SU-DHL-6 (cell line): ENCODE data around the gene SGCG.

Source experiments
- H2AFZ ChIP-seq: fragments of 200-600 bp; sonication (generic); 2 replicates; pipeline ENCODE4 v1.6.1; 2014; ENCODE audit warnings: low read depth, mild to moderate bottlenecking, moderate library complexity, mixed read lengths, antibody characterized with exemption, low read length; ENCODE audit not compliant: severe bottlenecking
- H3F3A ChIP-seq: fragments of 200-600 bp; shearing (Covaris generic); 2 replicates; pipeline ENCODE4 v1.6.0; 2016; ENCODE audit warnings: antibody characterized with exemption, mild to moderate bottlenecking; ENCODE audit not compliant: insufficient read depth
- H3K27ac ChIP-seq: fragments of 200-600 bp; sonication (generic); 2 replicates; pipeline ENCODE4 v1.5.1; 2016; ENCODE audit warnings: low read depth, mild to moderate bottlenecking, low read length, moderate library complexity, mixed read lengths
- H3K27me3 ChIP-seq: fragments of 200-600 bp; sonication (generic), shearing (Covaris generic); 2 replicates; pipeline ENCODE4 v1.6.0; 2014; ENCODE audit warnings: mild to moderate bottlenecking, low read length
- H3K36me3 ChIP-seq: fragments of 200-600 bp; sonication (generic); 2 replicates; pipeline ENCODE4 v1.6.1; 2014; ENCODE audit warnings: mild to moderate bottlenecking, low read length, mixed read lengths
- H3K4me2 ChIP-seq: fragments of 300-600, 200-600 bp; shearing (Covaris generic), sonication (generic); 2 replicates; pipeline ENCODE4 v1.6.0; 2014; ENCODE audit warnings: low read length, low read depth, mild to moderate bottlenecking; ENCODE audit not compliant: poor library complexity, severe bottlenecking
- H3K4me3 ChIP-seq: fragments of 200-600 bp; sonication (generic); 2 replicates; pipeline ENCODE4 v1.5.1; 2014; ENCODE audit warnings: antibody characterized with exemption, low read length, mild to moderate bottlenecking, mixed read lengths; ENCODE audit not compliant: insufficient read depth, poor library complexity, severe bottlenecking
- H3K79me2 ChIP-seq: fragments of 200-600 bp; sonication (generic); 2 replicates; pipeline ENCODE4 v1.6.1; 2014; ENCODE audit warnings: mild to moderate bottlenecking, low read length, moderate library complexity; ENCODE audit not compliant: insufficient read depth
- H3K9ac ChIP-seq: fragments of 200-600 bp; sonication (generic); 2 replicates; pipeline ENCODE4 v1.7.0; 2014; ENCODE audit warnings: mild to moderate bottlenecking, low read length
- H3K9me2 ChIP-seq: fragments of 200-600 bp; sonication (generic); replicated peaks from 2 replicates; pipeline ENCODE4 v1.6.1; 2014; ENCODE audit warnings: low read length; ENCODE audit not compliant: insufficient read depth
- H3K9me3 ChIP-seq: fragments of 200-600 bp; sonication (generic); 2 replicates; pipeline ENCODE4 v1.6.1; 2014; ENCODE audit warnings: low read length, mixed read lengths; ENCODE audit not compliant: insufficient read depth
- H4K20me1 ChIP-seq: fragments of 200-600 bp; sonication (generic); 2 replicates; pipeline ENCODE4 v1.6.1; 2014; ENCODE audit warnings: low read depth, mild to moderate bottlenecking, antibody characterized with exemption, low read length, moderate library complexity, mixed read lengths
- EZH2phosphoT487 ChIP-seq: fragments of 200-600 bp; sonication (generic), shearing (Covaris generic); conservative IDR thresholded peaks from 2 replicates; pipeline ENCODE4 v1.6.1; 2018; ENCODE audit warnings: mild to moderate bottlenecking, antibody characterized with exemption, low read length, moderate library complexity, mixed read lengths
- TF ChIP-seq, protein P1 (sequence below): fragments of 200-600 bp; sonication (generic); IDR thresholded peaks from one replicate; pipeline ENCODE4 v1.5.1; 2017; ENCODE audit warnings: antibody characterized with exemption, mild to moderate bottlenecking, low read length, moderate library complexity; ENCODE audit not compliant: insufficient read depth, poor library complexity, severe bottlenecking

SGCG gene

DNA sequence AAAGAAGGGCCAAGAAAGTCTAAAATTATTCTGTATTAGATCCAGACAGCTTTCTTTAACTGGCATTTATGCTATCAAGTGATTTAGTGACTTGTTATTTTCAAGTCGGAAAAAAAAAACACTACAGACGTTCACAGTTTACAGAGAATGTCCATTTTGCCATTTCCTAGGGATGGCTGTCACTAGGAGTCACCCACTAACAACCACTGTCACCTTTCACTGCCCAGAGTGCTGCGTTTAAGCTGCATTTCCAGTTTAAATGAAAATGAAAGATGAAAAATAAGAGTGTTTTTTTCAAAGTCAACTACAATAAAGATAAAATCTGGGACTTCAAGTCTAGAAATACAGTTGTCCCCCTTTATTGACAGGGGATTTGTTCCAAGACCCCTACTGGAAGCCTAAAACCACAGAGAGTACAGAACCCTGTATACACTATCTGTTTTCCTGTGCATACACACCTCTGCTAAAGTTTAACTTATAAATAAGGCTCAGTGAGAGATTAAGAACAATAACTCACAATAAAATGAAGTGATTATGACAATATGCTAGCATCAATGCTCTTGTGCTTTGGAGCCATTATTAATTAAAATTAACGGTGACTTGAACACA is 140.3 kb downstream of the SGCG start:
- no peak for TF ChIP-seq EZH2phosphoT487
- TF ChIP-seq, protein P1, sequence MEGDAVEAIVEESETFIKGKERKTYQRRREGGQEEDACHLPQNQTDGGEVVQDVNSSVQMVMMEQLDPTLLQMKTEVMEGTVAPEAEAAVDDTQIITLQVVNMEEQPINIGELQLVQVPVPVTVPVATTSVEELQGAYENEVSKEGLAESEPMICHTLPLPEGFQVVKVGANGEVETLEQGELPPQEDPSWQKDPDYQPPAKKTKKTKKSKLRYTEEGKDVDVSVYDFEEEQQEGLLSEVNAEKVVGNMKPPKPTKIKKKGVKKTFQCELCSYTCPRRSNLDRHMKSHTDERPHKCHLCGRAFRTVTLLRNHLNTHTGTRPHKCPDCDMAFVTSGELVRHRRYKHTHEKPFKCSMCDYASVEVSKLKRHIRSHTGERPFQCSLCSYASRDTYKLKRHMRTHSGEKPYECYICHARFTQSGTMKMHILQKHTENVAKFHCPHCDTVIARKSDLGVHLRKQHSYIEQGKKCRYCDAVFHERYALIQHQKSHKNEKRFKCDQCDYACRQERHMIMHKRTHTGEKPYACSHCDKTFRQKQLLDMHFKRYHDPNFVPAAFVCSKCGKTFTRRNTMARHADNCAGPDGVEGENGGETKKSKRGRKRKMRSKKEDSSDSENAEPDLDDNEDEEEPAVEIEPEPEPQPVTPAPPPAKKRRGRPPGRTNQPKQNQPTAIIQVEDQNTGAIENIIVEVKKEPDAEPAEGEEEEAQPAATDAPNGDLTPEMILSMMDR = no peak
- no peak overlapping the region for H3K4me3 ChIP-seq

DNA sequence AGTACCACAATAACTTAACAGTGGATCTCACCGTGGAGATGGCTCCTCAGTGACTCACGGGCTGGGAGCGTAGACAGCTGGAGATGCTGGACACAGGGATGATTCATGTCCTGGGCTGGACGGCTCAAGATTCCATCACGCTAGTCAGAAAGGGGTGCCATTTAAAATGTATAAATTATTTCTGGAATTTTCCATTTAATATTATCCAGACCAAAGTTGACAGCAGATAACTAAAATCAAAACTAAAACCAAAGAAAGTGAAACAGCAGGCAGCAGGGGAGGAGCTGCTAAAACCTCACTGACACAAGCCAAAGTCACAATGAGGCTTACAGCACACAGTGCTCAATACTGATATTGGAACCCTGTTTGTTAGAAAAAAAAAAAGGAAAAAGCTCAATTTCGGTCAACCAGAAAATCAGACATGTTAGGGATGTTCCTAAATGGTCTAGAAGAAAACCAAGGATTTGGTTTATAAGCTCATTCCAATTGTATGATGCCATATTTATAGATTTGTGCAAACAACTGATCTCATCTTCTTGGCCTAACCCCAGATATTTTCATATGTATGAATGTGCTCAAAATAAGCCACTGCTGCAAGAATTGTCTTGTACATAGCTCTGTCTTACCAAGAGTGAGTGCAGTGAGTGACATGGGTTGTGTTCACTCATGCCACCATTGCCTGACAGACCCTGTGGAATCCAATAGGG is 140.9 kb downstream of the SGCG start:
- no peaks in the 10 kb centered on the region for H3K9me3 ChIP-seq
- H3K4me2 ChIP-seq = no peak overlapping the region
- H3K9me2 ChIP-seq = no peaks in the 10 kb centered on the region
- no peaks in the 10 kb centered on the region for H3K79me2 ChIP-seq
- TF ChIP-seq, protein P1 = no peak
- TF ChIP-seq EZH2phosphoT487 = no peak
- no peaks in the 10 kb centered on the region for H3K36me3 ChIP-seq
- no peak overlapping the region for H2AFZ ChIP-seq
- H3K27me3 ChIP-seq = no peaks in the 10 kb centered on the region
- H3K27ac ChIP-seq = no peak overlapping the region
- no peaks in the 10 kb centered on the region for H3F3A ChIP-seq
- no peak overlapping the region for H3K9ac ChIP-seq
- no peaks in the 10 kb centered on the region for H4K20me1 ChIP-seq
- no peak overlapping the region for H3K4me3 ChIP-seq

More for the DNA sequence above, 140.3 kb downstream of the SGCG start:
- H3K79me2 ChIP-seq = no peaks in the 10 kb centered on the region
- H3K4me2 ChIP-seq = no peak overlapping the region
- H3K9me2 ChIP-seq = no peaks in the 10 kb centered on the region
- H4K20me1 ChIP-seq = no peaks in the 10 kb centered on the region
- H3K36me3 ChIP-seq = no peaks in the 10 kb centered on the region
- H2AFZ ChIP-seq = no peak overlapping the region
- no peaks in the 10 kb centered on the region for H3K27me3 ChIP-seq
- H3F3A ChIP-seq = no peaks in the 10 kb centered on the region
- no peak overlapping the region for H3K9ac ChIP-seq
- H3K27ac ChIP-seq = no peak overlapping the region
- H3K9me3 ChIP-seq = no peaks in the 10 kb centered on the region

DNA sequence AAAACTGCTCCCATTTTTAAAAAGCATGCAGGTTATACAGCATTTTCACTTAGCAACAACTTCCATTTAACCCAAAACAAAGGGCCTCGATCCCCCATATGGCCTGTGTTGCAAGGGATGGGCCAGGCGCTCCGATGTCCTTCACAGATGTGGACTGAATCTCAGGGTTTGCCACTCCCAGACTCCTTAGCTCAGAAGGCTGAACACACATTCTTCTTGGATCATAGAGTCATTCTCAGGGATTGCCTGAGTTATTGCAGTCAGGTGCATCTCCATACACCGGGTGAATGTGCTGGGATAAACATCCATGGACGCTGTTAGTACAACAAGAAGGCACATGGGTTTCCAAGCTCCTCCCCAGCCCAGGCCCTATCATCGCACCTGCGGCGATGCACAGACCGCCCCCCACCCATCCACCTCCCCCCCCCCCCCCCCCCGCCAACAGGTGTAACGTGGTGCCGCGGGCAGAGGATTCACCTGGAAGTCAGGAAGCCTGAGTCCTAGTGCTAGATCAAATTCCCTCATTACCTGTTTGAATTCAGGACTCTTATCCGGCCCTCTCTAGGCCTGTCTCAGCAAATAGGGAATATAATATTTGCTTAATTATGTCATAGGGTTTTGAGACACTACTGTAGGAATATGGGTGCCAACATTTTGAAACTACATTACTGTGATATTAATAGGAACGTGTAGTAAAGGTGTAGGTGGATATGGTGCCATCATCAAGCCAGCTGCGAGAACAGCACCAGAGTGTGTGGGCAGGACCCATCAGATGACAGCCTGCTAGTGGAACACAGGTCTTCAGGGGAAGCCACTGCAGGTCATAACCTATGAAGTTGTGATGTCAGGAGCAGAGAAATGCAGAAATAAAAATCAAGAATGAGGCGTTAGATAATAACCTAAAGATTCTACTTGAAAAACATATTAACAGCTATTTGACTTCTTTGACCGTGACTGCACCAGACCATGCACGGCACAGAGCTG is 141.9 kb downstream of the SGCG start:
- no peaks in the 10 kb centered on the region for H3F3A ChIP-seq
- no peaks in the 10 kb centered on the region for H3K9me3 ChIP-seq
- no peaks in the 10 kb centered on the region for H4K20me1 ChIP-seq
- H3K4me2 ChIP-seq = no peak overlapping the region
- H3K27me3 ChIP-seq = no peaks in the 10 kb centered on the region
- TF ChIP-seq EZH2phosphoT487 = no peak
- TF ChIP-seq, protein P1 = no peak
- no peaks in the 10 kb centered on the region for H3K36me3 ChIP-seq
- no peak overlapping the region for H3K27ac ChIP-seq
- no peak overlapping the region for H2AFZ ChIP-seq
- H3K9me2 ChIP-seq = no peaks in the 10 kb centered on the region
- no peaks in the 10 kb centered on the region for H3K79me2 ChIP-seq
- no peak overlapping the region for H3K9ac ChIP-seq
- no peak overlapping the region for H3K4me3 ChIP-seq
